ENCODE data around the gene SBNO2. TPM values are rescaled to one million over a fixed set of nuclear protein-coding genes. Genes with fewer than 3 reads are reported as not detected.
"Not testable (repeated sequence)": the region's sequence is repeated elsewhere in the genome, so short reads cannot be mapped to it uniquely, and the experiment has no call there.

SBNO2 gene
- total RNA-seq: 63.2 and 67.2 TPM in 2 replicates

- intact Hi-C loops (cut with micrococcal nuclease): loop anchor here (5.0 kb wide), 1 partner anchor 42 kb away; no protein-coding TSS in a partner anchor
These were observed at the start of gene SBNO2 for GRCh38 chr19:1173845-1174809. TSS of gene SBNO2 (minus strand) at chr19:1174268. CDS start at chr19:1154276, 19,992 bp downstream.

- intact Hi-C loops (cut with micrococcal nuclease): no loop called here
These were observed 49.2 kb upstream of the SBNO2 start for GRCh38 chr19:1223018-1223855.

GRCh38 chr19:1222394-1222793, 48.3 kb upstream of the SBNO2 start:
- intact Hi-C loops (cut with micrococcal nuclease): no loop called here

- intact Hi-C loops (cut with micrococcal nuclease): no loop called here
These were observed 47.8 kb upstream of the SBNO2 start for GRCh38 chr19:1221904-1222255.

GRCh38 chr19:1220976-1221903, 47.2 kb upstream of the SBNO2 start:
- intact Hi-C loops (cut with micrococcal nuclease): no loop called here

GRCh38 chr19:1220477-1220930, 46.4 kb upstream of the SBNO2 start:
- intact Hi-C loops (cut with micrococcal nuclease): no loop called here

- intact Hi-C loops (cut with micrococcal nuclease): no loop called here
These were observed 45.9 kb upstream of the SBNO2 start for GRCh38 chr19:1219786-1220476.

- intact Hi-C loops (cut with micrococcal nuclease): no loop called here
These were observed 44.9 kb upstream of the SBNO2 start for GRCh38 chr19:1218751-1219567.

GRCh38 chr19:1217366-1217765, 43.3 kb upstream of the SBNO2 start:
- intact Hi-C loops (cut with micrococcal nuclease): no loop called here

GRCh38 chr19:1216756-1217155, 42.7 kb upstream of the SBNO2 start:
- intact Hi-C loops (cut with micrococcal nuclease): no loop called here

- intact Hi-C loops (cut with micrococcal nuclease): no loop called here
These were observed 41.0 kb upstream of the SBNO2 start for GRCh38 chr19:1214862-1215731.

GRCh38 chr19:1214299-1214861, 40.3 kb upstream of the SBNO2 start:
- intact Hi-C loops (cut with micrococcal nuclease): no loop called here

GRCh38 chr19:1213391-1214286, 39.6 kb upstream of the SBNO2 start:
- intact Hi-C loops (cut with micrococcal nuclease): no loop called here

GRCh38 chr19:1211494-1212234, 37.6 kb upstream of the SBNO2 start:
- intact Hi-C loops (cut with micrococcal nuclease): no loop called here

- intact Hi-C loops (cut with micrococcal nuclease): no loop called here
These were observed 36.1 kb upstream of the SBNO2 start for GRCh38 chr19:1210227-1210538.

- intact Hi-C loops (cut with micrococcal nuclease): not testable (repeated sequence)
These were observed 34.8 kb upstream of the SBNO2 start for GRCh38 chr19:1208830-1209229.

Data from T-helper 2 cell treated with Interferon-gamma antibody and Interleukin-4, amounts not matched to agents 100 ng/mL and 5 ng/mL, for 36 hours (primary cell).